Activated CD8-positive, alpha-beta memory T cell treated with anti-CD3 and anti-CD28 coated beads for 48 hours (primary cell): ENCODE data around the gene NUS1.
"Not testable (repeated sequence)": the region's sequence is repeated elsewhere in the genome, so short reads cannot be mapped to it uniquely, and the experiment has no call there.

Experiments used
- DNase-seq, 3 experiments: peaks; one replicate each; pipeline ENCODE4 v3.0.0-alpha.2; 2020; ENCODE audit warnings: low read depth in 2 of 3, low spot score in 2 of 3

The NUS1 gene

DNA sequence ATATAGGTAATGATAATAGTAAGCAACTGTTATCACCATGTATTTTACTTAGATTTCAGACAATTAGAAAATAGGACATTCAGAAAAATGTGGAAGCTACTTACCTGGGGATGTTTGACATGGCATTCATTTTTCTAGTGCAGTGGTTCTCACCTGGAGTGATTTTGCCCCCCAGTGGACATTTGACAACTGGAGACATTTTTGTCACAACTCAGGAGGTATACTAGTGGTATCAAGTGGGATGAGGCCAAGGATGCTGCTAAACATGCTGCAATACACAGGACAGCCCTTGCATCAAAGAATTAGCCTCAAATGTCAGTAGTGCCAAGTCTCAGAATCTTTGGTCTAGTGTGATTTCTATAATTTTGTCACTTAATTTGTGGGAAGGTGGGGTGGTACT, 36.1 kb downstream of the NUS1 start:
- no peak for DNase-seq

GRCh38 chr6:117718895-117719294, 43.6 kb downstream of the NUS1 start:
- no peak for DNase-seq

GRCh38 chr6:117721520-117721919, 46.3 kb downstream of the NUS1 start:
- not testable (repeated sequence) for DNase-seq

DNA sequence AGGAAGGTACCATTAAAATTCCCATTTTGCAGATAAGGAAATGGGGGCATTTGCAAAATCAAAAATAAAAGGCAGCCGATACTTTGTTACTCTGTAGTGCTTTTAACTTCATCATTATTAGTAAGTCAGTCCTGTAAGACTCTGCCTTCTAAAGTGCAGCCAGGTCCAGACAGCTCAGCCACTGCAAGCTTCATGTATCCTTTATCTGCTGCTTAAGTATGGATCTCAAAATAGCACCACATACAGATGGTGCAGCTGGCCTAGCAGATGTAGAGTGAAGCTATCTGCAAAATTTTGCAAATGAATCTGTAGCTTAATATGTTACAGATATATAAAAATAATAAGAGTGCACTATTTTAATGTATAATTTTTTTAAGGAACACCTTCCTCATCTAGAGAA, 53.4 kb downstream of the NUS1 start:
- no peak for DNase-seq

- DNase-seq, result no peak
These were observed 54.3 kb downstream of the NUS1 start for GRCh38 chr6:117729613-117730012.

- DNase-seq, result no peak
These were observed 58.1 kb downstream of the NUS1 start for GRCh38 chr6:117733341-117733740.

DNA sequence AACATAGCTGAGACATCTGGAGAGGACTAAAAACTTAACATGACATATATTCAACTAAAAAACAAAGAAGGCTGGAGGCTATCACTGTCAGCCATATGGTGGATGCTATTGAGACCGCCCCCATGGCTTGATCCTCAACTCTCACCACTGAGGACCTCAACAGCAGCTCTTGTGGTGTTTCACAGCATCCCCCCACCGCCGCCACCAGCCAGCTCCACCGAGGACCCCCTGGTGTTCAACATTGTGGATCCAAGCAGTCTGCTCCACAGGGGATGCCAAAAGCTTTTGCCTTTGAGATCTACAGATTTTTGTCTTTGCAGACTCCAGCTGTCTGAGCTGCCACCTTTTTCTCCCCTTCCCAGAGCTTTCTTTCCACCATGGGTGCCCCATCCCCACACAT, 64.6 kb downstream of the NUS1 start:
- DNase-seq, result no peak

DNA sequence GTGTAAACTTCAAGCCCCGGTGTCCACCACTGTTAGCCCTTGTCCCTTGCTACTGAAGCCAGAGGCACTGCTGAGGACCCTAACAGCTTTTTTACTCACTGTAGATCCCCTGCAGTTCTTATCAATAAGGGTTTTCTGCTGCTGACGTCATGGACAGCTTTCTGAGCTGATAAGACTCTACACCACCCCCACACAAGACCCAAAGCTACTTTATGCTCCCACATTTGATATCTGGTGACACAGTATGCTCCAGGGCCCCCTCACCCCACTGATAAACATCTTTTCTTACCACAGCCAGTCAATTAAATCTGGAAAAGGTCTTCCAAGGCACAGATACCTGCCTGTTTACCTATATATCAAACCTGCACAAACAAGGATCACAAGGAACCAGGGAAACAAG, 65.3 kb downstream of the NUS1 start:
- DNase-seq, result no peak

DNA sequence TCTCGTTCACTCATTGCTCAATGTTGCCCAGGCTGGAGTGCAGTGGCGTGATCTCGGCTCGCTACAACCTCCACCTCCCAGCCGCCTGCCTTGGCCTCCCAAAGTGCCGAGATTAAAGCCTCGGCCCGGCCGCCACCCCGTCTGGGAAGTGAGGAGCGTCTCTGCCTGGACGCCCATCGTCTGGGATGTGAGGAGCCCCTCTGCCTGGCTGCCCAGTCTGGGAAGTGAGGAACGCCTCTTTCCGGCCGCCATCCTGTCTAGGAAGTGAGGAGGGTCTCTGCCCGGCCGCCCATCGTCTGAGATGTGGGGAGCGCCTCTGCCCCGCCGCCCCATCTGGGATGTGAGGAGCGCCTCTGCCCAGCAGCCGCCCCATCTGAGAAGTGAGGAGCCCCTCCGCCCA, 75.4 kb downstream of the NUS1 start:
- not testable (repeated sequence) for DNase-seq
